Vagina (tissue), 2 donors: ENCODE results near the gene SPINT2. TPM values are rescaled to one million over a fixed set of nuclear protein-coding genes. Genes with fewer than 3 reads are reported as not detected.
A peak's percentile ranks its signal among the peaks of the same experiment; 100 is the strongest.

Experiments
- DNase-seq, 2 donors: peaks; one replicate each; pipeline ENCODE4 v3.0.0-alpha.2; 2017; ENCODE audit errors: extremely low spot score in 2 of 2
- H3K27ac ChIP-seq: fragments of 200-600 bp; sonication (generic); one replicate; pipeline ENCODE4 v1.5.1; 2019
- H3K27me3 ChIP-seq: fragments of 200-600 bp; sonication (generic); one replicate; pipeline ENCODE4 v1.5.1; 2019
- H3K36me3 ChIP-seq, 2 donors: fragments of 200-600 bp; sonication (generic); one replicate each; pipeline ENCODE4 v1.5.1; 2017 to 2019
- H3K4me1 ChIP-seq: fragments of 200-600 bp; sonication (generic); one replicate; pipeline ENCODE4 v1.5.1; 2019
- H3K4me3 ChIP-seq, 2 donors: fragments of 200-600 bp; sonication (generic); 1 replicate in 1 of 2; 2 replicates in 1 of 2; pipeline ENCODE4 v1.5.1; 2016 to 2019
- H3K9me3 ChIP-seq: fragments of 200-600 bp; sonication (generic); one replicate; pipeline ENCODE4 v1.5.1; 2019
- CTCF ChIP-seq, 3 experiments: fragments of 450-650 bp in 2 of 3; fragments of 200-600 bp in 1 of 3; sonication (generic) in 1 of 3; IDR thresholded peaks; one replicate each; pipeline ENCODE4 v1.5.1; 2017 to 2019; ENCODE audit warnings: antibody characterized with exemption in 3 of 3, mild to moderate bottlenecking in 2 of 3, moderate library complexity in 2 of 3
- POLR2A ChIP-seq, 2 donors: fragments of 450-650 bp; IDR thresholded peaks; one replicate each; pipeline ENCODE4 v1.6.1; 2017; ENCODE audit warnings: antibody characterized with exemption in 2 of 2, mild to moderate bottlenecking in 2 of 2, moderate library complexity in 2 of 2
- POLR2AphosphoS5 ChIP-seq, 2 donors: sonication (generic); formaldehyde crosslinking; IDR thresholded peaks; one replicate each; pipeline ENCODE4 v1.9.0; 2017; ENCODE audit warnings: antibody characterized with exemption in 2 of 2, mild to moderate bottlenecking in 2 of 2, low read depth in 1 of 2; ENCODE audit not compliant: insufficient read depth in 1 of 2
- intact Hi-C: fragments of 100-400 bp; cut with DNase I; formaldehyde crosslinking; loops from one replicate; pipeline ENCODE4 v1.15.1; 2023
- total RNA-seq: library from RNA; depleted of rRNA; stranded (reverse); fragments of >200 nt; gene quantifications from one replicate; pipeline ENCODE4 v1.2.3, GENCODE V29; 2016

Gene SPINT2
- total RNA-seq, 1 donor from 2014 or later, result 174 TPM

GRCh38 chr19:38263689-38264485, 486 bp upstream of the SPINT2 start:
- Histone ChIP-seq H3K4me3 (peak overlapping the region; percentile 61 to 76), H3K4me1 (peaks cover 38% of the 10 kb centered on the region), H3K27ac (peak overlapping the region; percentile 87), H3K9me3 (no peaks in the 10 kb centered on the region), H3K36me3 (no peaks in the 10 kb centered on the region), H3K27me3 (no peaks in the 10 kb centered on the region)
- intact Hi-C loops, result no loop called here
- no peak for DNase-seq
- TF ChIP-seq POLR2AphosphoS5 (IDR thresholded peaks at IDR 0.05; ENCODE audit: insufficient read depth in 1 of 2, low read depth in 1 of 2) (peak in 1 of 2 donors; percentile 21), CTCF (IDR thresholded peaks at IDR 0.05) (no peak)

DNA sequence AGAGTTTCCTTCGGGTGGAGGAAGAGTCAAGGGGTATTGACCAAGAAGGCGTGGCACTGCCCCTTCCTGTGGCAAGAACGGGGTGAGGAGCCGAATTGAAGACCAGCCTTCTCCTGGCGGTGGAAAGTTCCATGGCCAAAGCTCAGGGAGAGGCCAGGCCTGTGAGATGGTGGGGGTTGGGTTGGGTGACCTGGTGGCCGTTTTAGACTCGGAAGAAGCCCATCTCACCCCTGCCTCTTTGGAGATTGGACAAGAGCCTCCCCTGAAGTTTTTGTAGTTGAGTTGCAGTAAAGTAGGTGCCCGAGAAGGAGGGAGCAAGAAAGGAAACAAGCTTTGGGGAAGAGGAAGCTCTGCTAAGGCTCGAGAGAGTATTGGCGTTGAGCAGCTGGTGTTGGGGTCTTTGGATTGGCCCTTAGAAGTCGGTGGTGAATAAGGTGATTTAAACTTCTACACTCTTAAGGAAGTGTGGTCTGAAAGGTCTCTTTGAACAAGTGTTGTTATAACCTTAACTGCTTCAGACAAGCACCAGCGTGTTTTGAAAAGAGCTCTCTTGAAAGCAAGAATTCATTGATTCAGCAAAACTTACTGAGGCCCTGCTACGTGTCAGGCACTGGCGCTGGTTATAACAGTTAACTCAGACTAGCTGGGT, 964 bp downstream of the SPINT2 start:
- Histone ChIP-seq H3K9me3 (no peaks in the 10 kb centered on the region), H3K27me3 (no peaks in the 10 kb centered on the region), H3K27ac (peak overlapping the region; percentile 87), H3K4me1 (peaks cover 38% of the 10 kb centered on the region), H3K4me3 (peak overlapping the region; percentile 61 to 76), H3K36me3 (no peaks in the 10 kb centered on the region)
- no peak for DNase-seq
- TF ChIP-seq POLR2AphosphoS5 (IDR thresholded peaks at IDR 0.05; ENCODE audit: insufficient read depth in 1 of 2, low read depth in 1 of 2), result no peak
- TF ChIP-seq POLR2A (IDR thresholded peaks at IDR 0.05), result no peak
- TF ChIP-seq CTCF (IDR thresholded peaks at IDR 0.05), result no peak
- intact Hi-C loops, result no loop called here

DNA sequence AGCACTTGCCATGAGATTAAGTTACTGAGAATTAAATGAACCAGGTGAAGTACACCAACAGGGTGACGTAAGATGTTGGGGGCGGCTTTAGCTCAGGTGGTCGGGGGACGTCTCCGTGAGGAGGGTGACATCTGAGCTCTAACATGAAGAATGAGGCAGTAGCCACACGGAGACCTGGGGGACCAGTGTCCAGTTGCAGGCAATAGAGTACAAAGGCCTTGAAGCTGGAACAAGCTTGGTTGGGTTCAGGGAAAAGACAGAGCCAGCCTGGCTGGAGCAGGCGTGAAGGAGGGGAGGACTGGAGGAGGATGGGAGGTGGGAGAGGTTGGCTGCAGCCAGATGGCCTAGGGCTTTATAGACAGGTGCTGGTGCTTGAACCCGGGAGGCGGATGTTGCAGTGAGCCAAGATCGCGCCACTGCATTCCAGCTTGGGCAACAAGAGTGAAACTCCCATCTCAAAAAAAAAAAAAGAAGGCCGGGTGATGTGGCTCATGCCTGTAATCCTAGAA, 1.6 kb downstream of the SPINT2 start:
- H3K9me3 ChIP-seq, result no peaks in the 10 kb centered on the region
- DNase-seq, result no peak
- peaks cover 38% of the 10 kb centered on the region for H3K4me1 ChIP-seq
- TF ChIP-seq POLR2AphosphoS5 (IDR thresholded peaks at IDR 0.05; ENCODE audit: insufficient read depth in 1 of 2, low read depth in 1 of 2) (no peak), POLR2A (IDR thresholded peaks at IDR 0.05) (no peak), CTCF (IDR thresholded peaks at IDR 0.05) (no peak)
- intact Hi-C loops, result no loop called here
- H3K27me3 ChIP-seq, result no peaks in the 10 kb centered on the region
- H3K27ac ChIP-seq, result no peak overlapping the region
- H3K4me3 ChIP-seq, result peak overlapping the region; percentile 61 to 76
- no peaks in the 10 kb centered on the region for H3K36me3 ChIP-seq

DNA sequence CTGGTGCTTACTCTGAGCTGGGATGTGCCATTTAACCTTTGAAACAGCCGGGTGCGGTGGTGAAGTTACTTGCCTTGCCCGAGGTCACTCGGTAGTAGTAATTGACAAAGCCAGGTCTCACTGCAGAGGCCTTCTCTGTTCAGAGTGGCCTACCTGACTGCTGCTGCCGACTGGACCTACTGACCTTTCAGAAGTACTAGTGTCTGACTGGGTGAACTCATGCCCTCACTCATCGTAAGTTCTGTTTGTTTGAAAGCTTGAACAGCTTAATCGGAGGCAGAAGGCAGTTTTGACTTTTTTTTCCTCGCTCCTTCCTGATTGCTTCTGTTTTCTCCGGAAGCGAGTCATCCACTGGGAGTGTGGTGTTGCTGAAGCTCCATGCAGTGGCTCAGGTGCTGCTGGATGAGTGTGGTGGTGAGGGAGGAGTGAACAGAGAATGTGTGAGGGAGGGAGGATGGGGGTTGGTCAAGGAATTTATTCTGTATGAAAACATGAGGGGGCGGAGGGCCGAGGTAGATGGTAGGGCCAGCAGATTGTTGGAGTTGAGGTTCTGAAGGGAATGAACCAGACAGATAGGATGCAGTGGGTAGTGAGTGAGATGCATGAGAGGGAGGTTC, 2.7 kb downstream of the SPINT2 start:
- Histone ChIP-seq H3K4me1 (peaks cover 38% of the 10 kb centered on the region), H3K36me3 (no peaks in the 10 kb centered on the region), H3K27ac (no peak overlapping the region), H3K9me3 (no peaks in the 10 kb centered on the region), H3K27me3 (no peaks in the 10 kb centered on the region), H3K4me3 (peak overlapping the region in 1 of 2 donors; percentile 61)
- no peak for TF ChIP-seq CTCF (IDR thresholded peaks at IDR 0.05)
- TF ChIP-seq POLR2AphosphoS5 (IDR thresholded peaks at IDR 0.05; ENCODE audit: insufficient read depth in 1 of 2, low read depth in 1 of 2), result no peak
- TF ChIP-seq POLR2A (IDR thresholded peaks at IDR 0.05), result no peak
- intact Hi-C loops, result no loop called here
- DNase-seq, result no peak
